Amygdala (tissue), 56 donors: ENCODE measurements around the gene DAPK2.
A peak's percentile ranks its signal among the peaks of the same experiment; 100 is the strongest.
"Not testable (repeated sequence)": the region's sequence is repeated elsewhere in the genome, so short reads cannot be mapped to it uniquely, and the experiment has no call there.

Experiments
- DNase-seq, 56 donors: peaks; one replicate each; lab custom pipeline; 2025; lab: John Stamatoyannopoulos, UW

The DAPK2 gene

DNA sequence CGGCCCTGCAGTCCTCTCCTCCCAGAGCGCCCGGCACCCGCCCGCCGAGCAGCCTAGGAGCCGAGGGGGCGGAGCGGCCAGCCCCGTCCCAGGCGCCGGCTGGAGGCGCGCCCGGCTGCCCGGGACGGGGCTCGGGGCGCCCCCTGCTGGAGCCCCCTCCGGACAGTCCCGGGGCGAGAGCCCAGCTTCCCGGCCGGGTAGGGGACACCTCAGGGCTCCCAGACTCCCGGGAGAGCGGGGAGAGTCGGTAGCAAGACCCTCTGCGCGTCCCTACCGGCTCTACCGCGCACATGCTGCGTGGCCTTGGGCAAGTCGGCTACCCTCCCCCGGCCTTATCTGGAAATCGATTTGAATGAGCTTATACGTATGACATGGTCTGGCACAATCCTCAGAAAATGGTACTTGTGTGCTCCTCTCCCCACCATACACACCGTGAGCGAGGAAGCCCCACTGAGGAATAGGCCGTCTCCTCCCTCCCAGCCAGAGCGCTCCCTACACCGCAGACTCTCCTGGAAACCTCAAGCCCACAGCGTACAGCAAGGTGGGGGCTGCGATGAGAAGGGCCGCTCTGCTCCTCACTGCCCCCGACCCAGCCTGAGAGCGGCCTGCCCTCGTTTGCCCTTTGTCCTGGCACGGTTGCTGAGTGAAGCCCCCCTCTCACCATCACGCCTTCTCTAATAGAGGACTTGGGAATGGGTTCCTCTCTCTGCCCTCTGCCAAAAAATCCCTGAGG lies at the start of gene DAPK2:
DAPK2 (minus strand) TSS at position 65 of the 733 bp plus-strand sequence. CDS start 6,224 bp downstream, outside the sequence.
- peak in 46 of 56 donors; percentile 9 to 81 (median 48) for DNase-seq

GRCh38 chr15:64095431-64095794 lies 49.1 kb upstream of the DAPK2 start:
- DNase-seq = no peak

DNA sequence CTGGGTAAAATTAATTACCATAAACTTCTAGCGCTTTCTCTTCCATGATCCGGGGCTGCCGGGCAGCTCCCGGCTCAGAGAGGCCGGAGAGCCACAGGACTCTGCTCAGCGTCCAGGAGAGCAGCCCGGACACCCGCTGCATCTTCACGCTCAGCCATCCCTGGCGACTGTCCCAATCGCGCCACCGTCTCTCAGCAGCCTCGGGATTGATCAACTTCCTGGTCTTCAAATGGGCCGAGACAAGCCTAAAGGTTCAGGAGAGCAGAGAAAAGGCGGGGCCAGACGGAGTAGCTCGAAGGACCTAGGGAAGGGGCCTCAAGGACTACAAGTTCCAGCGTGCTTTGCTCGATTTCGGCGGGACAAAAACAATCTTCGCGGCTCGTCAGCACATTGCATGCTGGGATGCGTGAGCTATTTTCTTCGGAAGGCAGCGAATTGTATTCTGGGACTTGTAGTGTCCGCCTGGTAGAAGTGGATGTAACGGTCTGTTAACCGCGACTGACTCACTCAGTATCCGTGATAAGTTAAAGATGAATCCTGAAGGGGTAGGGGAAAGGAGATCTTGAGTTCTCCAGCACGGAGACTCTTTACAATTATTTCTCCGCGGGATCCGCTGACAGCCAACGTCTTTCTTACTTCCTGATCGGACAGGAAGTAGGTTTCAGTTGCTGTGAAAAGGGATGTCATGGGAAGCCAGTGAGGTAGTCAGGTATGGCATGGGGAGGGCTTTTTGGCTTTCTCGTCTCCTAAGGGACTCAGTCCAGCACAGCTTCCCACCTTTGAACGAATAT lies 47.5 kb upstream of the DAPK2 start, which contains the start of gene CIAO2A:
CIAO2A (minus strand) TSS at position 212 of the 791 bp plus-strand sequence; CDS start at position 142, 70 bp downstream.
- peak in 55 of 56 donors; percentile 42 to 98 (median 91) for DNase-seq

- DNase-seq = peak in 12 of 56 donors; percentile 8 to 57 (median 22)
Observed at GRCh38 chr15:64092864-64093626, 46.8 kb upstream of the DAPK2 start.

GRCh38 chr15:64092075-64092820 lies 46.0 kb upstream of the DAPK2 start:
- no peak for DNase-seq

GRCh38 chr15:64090527-64090926 lies 44.2 kb upstream of the DAPK2 start:
- peak in 1 of 56 donors; percentile 17 for DNase-seq

GRCh38 chr15:64089543-64090280 lies 43.4 kb upstream of the DAPK2 start:
- peak in 2 of 56 donors; percentile 9 to 26 for DNase-seq

DNA sequence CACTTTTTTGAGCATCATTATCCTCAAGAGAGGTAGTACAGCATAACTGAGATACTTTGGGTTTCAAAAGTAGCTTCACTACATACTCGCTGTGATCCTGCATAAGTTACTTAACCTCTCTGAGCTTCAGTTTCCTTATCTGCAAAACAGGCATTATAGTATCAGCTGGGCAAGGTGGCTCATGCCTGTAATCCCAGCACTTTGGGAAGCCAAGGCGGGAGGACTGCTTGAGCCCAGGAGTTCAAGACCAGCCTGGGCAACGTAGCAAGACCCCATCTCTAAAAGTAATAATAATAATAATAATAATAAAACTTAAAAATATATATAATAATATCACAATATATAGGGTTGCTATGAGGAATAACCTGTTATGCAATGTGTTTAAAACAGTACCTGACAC lies 36.5 kb upstream of the DAPK2 start:
- DNase-seq = no peak

DNA sequence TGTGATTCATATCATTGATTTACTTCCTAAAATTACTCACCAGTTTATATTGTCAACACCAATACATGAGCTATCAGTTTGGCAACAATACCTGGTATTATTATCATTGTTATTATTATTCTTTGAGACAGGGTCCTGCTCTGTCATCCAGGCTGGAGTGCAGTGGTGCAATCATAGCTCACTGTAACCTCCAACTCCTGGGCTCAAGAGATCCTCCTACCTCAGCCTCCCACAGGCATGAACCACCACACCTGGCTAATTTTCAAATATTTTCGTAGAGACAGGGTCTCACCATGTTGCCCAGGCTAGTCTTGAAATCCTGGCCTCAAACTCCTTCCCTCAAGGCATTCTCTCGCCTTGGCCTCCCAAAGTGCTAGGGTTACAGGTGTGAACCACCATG lies 27.2 kb upstream of the DAPK2 start:
- not testable (repeated sequence) for DNase-seq

DNA sequence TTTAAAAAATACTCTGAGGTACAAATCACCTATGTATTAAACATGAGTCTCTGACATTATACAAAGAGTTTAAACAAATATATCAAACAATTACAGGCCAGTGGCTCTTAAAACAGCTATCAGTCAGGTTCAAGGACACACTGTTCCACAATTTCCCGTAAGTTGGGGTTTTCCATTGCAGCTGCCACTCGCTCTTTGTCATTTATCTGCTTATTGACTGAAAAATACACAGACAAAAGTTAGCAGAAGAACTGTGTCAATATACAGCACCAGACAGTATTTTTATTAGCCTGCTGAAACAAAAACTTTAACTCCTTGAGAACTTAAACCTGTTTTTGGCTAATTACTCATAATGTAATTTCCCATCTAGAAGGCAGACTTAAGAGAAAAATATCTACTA lies 26.5 kb upstream of the DAPK2 start:
- DNase-seq = no peak

DNA sequence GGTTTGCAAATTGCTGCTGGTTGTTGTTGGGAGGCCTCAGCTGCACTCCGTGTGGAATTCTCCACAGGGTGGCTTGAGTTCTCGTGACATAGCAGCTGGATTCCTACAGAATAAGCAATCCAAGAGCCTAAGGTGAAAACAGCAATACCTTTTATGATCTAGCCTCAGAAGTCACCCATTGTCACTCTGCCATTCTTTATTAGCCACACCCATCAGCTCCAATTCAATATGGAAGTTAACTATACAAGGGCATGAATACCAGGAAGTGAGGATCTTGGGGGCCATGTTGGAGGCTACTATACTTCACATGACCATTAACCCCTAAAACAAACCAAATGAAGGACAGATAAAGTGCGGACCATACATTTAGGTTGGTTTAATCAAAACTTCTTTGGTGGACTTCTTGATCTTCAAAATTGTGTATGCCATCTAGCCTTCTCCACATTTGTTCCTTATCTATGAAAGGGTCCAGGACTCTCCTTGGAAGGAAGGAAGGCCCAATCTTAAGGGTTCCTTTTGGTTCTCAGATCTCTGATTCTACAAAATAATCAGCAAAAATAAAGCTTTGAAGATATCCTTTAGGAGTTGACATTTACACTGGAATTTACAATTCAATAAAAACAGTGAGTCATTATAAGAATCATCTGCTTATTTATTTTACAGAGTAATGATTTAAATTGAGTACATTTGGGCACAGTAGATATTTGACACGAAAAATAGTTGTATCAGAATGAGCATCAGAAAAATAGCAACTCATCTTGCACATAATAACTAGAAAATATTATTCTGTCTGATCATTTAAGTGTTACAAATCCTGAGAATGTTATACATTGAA lies 25.9 kb upstream of the DAPK2 start:
- no peak for DNase-seq

DNA sequence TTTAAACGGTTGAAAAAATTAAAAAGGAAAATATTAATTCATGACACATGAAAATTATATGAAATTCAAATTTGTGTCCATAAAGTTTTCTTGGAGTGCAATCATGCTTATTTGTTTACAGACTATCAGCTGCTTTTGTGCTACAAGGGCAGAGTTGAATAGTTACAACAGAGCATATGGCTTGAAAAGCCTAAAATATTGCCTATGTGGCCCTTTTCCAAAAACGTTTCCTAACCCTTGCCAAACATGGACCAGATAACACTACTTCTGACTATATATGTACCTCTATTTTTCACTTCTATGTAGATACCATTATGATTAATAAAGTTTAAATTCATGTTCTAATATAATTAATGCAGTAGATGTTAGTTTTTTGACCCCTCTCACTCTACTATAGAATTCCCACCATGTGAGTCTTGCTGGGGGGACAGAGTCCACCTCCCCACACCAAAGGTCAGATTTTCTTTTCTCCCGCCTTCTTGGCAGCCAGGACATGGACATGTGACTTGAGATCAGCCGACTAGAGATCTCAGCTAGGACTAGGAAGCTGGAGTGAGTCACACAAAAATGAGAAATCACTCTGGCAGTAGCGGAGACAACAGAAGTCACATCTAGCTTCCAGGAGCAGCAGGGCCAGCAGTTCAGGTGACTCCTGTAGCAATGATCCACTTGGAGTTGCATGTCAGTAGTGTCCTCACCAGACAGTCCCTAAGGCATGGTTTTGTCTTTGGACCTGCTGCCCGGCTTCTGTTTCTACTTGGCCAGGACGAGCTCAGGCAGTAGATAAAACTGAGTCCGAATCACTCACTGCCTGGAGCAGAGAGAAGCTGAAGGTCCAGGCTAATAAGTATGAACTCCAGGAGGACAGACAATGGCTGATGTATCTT lies 24.9 kb upstream of the DAPK2 start:
- peak in 9 of 56 donors; percentile 4 to 48 (median 18) for DNase-seq

- no peak for DNase-seq
Observed at GRCh38 chr15:64070106-64070505, 23.8 kb upstream of the DAPK2 start.

- no peak for DNase-seq
Observed at GRCh38 chr15:64068133-64068532, 21.8 kb upstream of the DAPK2 start.

- peak in 45 of 56 donors; percentile 5 to 84 (median 39) for DNase-seq
Observed at GRCh38 chr15:64067564-64068030, 21.3 kb upstream of the DAPK2 start.

GRCh38 chr15:64066451-64066850 lies 20.2 kb upstream of the DAPK2 start:
- DNase-seq = no peak

DNA sequence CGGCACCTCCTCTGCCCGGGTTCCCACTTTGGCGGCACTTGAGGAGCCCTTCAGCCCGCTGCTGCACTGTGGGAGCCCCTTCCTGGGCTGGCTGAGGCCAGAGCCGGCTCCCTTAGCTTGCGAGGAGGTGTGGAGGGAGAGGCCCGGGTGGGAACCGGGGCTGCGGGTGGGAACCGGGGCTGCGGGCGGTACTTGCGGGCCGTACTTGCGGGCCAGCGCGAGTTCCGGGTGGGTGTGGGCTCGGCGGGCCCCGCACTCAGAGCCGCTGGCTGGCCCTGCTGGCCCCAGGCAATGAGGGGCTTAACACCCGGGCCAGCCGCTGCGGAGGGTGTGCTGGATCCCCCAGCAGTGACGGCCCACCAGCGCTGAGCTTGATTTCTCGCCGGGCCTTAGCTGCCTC lies 14.4 kb upstream of the DAPK2 start:
- no peak for DNase-seq
